GM21526 (cell line): Measurements from ENCODE around the gene NUDT7.
A peak's percentile ranks its signal among the peaks of the same experiment; 100 is the strongest.

Experiments
- ATAC-seq: cut with Tn5 transposase; IDR thresholded peaks from one replicate; pipeline ENCODE4 v1.9.1; 2021; ENCODE audit warnings: moderate library complexity; ENCODE audit not compliant: unreplicated experiment, low FRiP score

Gene NUDT7

GRCh38 chr16:77723108-77723514 is 797 bp downstream of the NUDT7 start:
- peak; percentile 5 for ATAC-seq

DNA sequence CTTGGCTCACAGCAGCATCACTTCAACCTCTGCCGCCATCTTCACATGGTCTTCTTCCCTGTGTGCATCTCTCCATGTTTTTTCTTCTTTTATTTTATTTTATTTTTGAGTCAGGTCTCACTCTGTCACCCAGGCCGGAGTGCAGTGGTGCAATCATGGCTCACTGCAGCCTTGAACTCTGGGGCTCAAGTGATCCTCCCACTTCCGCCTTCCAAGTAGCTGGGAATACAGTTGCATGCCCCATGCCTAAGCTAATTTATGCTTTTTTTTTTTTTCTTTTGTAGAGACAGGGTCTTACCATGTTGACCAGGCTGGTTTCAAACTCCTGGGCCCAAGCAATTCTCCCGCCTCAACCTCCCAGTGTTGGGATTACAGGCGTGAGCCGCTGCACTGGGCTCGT is 1.9 kb downstream of the NUDT7 start:
- no peak for ATAC-seq

GRCh38 chr16:77729951-77730350 is 7.6 kb downstream of the NUDT7 start:
- no peak for ATAC-seq

DNA sequence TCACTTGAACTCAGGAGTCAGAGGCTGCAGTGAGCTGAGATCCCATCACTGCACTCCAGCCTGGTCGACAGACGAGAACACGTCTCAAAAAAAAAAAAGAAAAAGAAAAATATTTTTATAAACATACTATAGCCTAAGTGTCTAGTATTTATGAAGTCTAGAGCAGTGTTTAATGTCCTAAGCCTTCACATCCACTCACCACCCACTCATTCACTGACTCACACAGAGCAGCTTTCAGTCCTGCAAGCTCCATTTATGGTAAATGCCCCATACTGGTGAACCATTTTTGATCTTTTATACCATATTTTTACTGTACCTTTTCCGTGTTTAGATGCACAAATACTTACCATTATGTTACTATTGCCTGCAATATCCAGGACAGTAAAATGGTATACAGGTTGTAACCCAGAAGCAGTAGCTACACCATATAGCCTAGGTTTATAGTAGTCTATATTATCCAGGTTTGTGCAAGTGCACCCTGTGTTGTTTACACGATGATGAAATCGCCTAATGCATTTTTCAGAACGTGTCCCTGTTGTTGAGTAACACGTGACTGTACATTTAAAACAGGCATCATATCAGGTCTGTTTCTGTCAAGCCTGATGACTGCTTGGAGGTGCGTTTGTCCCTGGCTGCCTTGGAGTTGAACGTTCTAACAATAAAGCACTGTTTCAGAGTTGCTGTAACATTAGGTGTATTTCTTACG is 10.1 kb downstream of the NUDT7 start:
- ATAC-seq = no peak

- ATAC-seq = no peak
Measured at GRCh38 chr16:77736879-77737278, 14.6 kb downstream of the NUDT7 start.

GRCh38 chr16:77738706-77739558 is 16.6 kb downstream of the NUDT7 start:
- ATAC-seq = no peak

- no peak for ATAC-seq
Measured at GRCh38 chr16:77739559-77739892, 17.2 kb downstream of the NUDT7 start.

DNA sequence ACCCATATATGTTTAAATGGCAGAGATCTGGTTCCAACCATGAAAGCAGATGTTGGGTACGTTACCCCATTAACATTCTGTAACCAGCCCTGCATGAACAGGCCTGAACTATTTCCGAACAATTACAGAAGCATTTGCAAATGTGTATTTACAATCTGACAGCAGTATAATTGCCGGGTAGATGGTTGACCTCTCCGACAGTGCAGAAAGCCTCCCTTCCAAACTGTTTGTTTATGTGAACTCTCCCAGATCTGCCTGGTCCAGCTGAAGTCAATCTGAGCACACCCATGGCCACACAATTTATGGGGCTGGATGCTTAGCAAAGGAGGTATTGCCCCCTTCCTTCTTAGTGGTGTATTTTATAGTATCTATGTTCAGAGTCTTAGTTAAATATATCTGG is 21.8 kb downstream of the NUDT7 start:
- no peak for ATAC-seq

DNA sequence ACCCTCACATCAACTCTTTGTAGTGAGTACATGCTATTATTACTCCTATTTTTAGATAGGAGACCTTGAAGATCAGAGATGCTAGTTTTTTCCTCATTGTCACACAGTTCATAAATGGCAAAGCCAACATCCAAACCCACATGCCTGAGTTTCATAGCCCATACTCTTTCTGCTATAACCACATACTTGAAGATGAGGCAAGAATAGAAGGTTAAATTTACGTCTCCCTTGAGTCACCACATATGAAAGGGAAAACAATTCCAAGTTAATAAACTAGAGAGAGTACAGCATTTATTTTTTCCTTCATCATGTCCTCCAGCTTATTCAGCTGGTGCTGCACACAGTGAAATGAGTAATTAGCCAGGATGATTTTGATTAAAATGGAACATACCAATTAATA is 23.7 kb downstream of the NUDT7 start:
- no peak for ATAC-seq

DNA sequence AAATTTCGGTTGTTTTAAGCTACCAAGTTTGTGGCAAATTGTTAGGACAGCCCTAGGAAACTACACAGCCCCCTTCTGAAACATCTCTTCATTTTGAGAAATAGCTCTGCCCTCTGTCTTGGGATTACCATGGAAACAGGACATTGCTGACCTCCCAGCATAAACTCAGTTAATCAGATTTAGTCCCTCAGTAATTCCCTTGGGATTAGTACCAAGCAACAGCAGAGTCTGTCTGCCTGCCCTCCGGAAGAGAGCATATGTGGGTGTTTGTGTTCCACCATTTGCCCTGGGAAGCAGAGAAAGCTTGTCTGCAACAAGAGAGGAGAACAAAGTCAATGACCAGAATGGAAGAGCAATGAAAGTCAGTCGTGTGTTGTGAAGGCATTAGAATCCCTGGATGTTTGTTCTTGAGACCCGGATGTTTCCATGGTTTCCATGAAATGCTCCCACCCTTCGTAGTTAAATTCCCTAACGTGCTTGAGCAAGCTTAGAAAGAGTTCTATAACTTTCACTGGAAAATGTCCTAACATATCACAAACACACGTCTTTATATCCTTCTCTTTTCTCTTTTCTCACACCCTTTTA is 26.2 kb downstream of the NUDT7 start:
- no peak for ATAC-seq

- ATAC-seq = no peak
Measured at GRCh38 chr16:77749415-77749814, 27.1 kb downstream of the NUDT7 start.

- no peak for ATAC-seq
Measured at GRCh38 chr16:77758046-77758445, 35.7 kb downstream of the NUDT7 start.

DNA sequence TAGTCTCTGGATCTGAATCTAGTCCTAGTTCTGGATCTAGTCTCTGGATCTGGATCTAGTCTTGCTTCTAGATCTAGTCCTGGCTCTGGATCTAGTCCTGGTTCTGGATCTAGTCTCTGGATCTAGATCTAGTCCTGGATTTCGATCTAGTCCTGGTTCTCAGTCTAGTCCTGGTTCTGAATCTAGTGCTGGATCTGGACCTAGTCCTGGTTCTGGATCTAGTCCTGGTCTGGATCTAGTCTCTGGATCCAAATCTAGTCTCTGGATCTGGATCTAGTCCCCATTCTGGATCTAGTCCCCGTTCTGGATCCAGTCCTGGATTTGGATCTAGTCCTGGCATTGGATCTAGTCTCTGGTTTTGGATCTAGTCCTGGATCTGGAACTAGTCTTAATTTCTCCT is 36.2 kb downstream of the NUDT7 start:
- ATAC-seq = no peak

DNA sequence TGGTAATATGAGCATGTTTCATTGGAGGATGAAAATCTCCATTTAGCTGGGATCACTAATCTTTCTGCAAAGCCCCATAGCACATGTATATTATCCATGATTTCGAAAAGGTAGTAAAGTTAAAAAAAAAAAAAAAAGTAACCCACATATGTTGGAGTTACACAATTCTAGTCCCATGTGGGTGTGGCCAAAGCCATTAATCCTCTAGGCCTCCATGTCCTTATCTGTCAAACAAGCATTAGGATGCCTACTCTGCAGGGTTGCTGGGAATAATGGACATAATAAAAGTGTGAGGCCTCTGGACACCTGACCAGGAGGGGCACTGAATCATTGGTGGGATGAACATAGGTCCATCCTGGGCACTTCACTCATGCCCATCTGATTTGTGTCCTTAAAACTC is 36.9 kb downstream of the NUDT7 start:
- no peak for ATAC-seq

DNA sequence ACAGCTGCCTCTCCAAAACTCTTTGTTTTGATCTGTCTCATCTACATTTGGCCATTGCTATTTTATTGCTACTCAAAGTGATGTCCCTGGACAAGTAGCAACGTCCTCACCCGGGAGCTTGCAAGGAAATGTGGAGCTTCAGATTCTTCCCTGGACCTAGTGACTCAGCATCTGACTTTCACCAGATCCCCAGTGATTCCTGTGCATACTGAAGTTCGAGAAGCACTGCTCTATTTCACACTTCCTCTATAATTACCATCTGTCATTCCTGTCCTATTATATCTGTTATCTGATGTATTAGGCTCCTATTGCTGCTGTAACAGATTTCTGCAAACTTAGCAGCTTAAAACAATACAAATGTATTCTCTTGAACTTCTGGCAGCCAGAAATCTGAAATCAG is 37.5 kb downstream of the NUDT7 start:
- ATAC-seq = no peak

- no peak for ATAC-seq
Measured at GRCh38 chr16:77760800-77761199, 38.5 kb downstream of the NUDT7 start.

GRCh38 chr16:77761204-77761603 is 38.9 kb downstream of the NUDT7 start:
- ATAC-seq = no peak

DNA sequence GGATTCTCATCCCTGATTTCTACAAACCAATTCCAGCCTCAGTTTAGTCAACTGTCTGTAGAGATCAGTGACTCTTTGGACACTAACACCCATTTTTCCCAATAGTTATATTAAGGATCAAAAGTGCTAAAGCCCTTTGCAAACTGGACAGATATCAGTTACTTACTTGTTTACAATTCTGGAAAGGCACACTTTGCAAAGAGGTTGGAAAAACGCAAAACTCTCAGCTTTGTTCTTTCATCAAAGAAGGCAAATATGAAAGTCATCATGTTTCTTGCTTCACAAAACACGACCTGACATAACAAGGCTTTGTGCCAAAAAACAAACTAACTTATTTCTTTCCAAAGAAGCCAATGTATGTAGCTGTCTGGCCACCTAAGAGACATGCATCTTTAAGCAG is 39.9 kb downstream of the NUDT7 start:
- no peak for ATAC-seq

DNA sequence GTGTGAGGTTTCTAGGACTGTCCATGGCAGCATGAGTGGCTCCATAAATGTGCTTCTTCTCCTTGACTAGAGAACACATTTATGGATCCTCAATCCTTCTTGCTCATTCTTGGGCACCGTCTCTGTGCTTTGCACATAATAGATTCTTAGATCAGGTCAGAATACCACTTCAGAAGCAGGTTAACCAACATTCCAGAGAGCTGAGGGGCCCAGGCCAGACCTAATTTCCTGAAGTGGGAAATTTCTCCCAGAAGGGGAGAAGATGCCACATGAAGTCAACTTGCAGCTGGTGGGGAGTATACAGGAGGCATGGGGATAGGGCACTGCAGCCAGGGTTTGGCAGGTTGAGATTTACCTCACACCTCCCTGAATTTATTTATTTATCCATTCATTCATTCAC is 41.7 kb downstream of the NUDT7 start:
- ATAC-seq = no peak

DNA sequence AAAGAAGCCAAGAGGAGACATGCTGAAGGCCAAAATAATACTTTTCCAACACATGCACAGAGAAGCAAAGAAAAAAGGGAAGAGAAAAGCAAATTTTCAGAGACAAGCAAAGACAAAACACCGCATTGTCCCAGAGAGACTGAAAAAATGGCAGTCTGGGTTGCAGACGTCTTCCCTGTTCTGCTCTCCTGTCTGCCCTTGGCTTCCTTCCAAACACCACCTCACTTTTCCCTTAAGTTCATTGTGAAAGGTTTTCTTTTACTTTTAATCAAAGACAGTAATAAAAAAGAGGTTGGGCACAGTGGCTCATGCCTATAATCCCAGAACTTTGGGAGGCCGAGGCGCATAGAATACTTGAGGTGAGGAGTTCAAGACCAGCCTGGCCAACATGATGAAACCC is 44.9 kb downstream of the NUDT7 start:
- ATAC-seq = no peak

- no peak for ATAC-seq
Measured at GRCh38 chr16:77767826-77768225, 45.5 kb downstream of the NUDT7 start.
